Ovary (tissue), 3 donors: ENCODE measurements around the gene CD53.

Experiments
- CTCF ChIP-seq, 3 donors: fragments of 450-650 bp in 2 of 3; fragments of 200-600 bp in 1 of 3; IDR thresholded peaks; one replicate each; pipeline versions ENCODE4 v1.5.1 to v1.8.0; 2016 to 2022; ENCODE audit warnings: antibody characterized with exemption in 3 of 3, mild to moderate bottlenecking in 1 of 3
- POLR2A ChIP-seq: fragments of 450-650 bp; IDR thresholded peaks from one replicate; pipeline ENCODE4 v1.6.1; 2017; ENCODE audit warnings: antibody characterized with exemption, mild to moderate bottlenecking, moderate library complexity
- donor health status: DM: no; HTN: no; CAD: no.

DNA sequence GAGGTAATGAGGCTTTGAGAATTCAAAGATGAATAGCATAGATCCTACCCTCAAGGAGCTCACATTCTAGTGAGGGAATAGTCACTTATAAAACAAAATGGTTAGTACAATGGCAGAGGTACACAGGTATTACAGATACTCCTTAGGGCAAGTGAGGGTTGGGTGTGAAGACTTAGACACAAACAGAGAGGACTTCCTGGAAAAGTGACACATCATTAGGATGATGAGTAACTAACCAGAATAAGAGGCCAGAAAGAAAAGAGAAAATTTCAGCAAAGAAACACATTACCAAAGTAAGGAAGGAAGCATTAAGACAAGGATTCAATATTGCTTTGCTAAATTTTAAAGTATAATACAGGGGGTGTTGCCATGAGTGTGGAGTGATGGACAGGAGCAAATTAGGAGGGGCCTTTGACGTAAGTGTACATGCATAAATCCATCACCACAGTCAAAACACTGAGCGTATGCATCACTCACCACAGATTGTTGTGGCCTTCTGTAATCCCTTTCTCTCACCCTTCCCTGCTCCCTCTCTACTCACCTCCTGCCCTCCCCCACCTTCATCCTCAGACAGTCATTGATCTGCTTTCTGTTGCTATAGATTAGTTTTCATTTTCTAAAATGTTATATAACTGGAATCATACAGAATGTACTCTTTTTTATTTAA, 7.9 kb downstream of the CD53 start:
- TF ChIP-seq POLR2A (no peak), CTCF (IDR thresholded peaks at IDR 0.05) (no peak)
